HG03442 (cell line): ENCODE results near the gene MLEC.

Source experiments
- ATAC-seq: cut with Tn5 transposase; IDR thresholded peaks from one replicate; pipeline ENCODE4 v1.9.1; 2021; ENCODE audit warnings: mild to moderate bottlenecking, moderate library complexity; ENCODE audit not compliant: unreplicated experiment

The MLEC gene

GRCh38 chr12:120690978-120691377, 4.0 kb downstream of the MLEC start:
- no peak for ATAC-seq

DNA sequence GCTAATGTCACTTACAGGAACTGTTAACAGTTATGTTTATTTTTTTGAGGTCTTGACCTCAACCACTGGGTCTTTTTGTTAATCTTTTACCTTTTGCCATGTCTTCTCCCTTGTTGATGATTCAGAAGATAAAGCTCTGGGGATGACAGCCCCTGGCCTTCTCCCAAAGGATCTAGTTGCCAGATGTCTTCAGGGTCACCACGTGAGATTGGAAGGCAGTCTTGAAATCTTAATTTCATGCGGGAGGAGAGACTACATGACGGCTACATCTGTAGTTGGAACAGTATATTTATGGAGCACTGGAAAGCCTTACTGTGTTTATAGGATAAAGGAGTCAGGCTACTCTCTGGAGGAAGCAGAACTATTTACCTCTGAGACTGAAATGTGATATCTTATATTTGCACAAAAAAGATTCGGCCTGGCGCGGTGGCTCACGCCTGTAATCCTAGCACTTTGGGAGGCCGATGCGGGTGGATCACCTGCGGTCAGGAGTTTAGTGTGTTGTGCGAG, 5.6 kb downstream of the MLEC start:
- no peak for ATAC-seq

DNA sequence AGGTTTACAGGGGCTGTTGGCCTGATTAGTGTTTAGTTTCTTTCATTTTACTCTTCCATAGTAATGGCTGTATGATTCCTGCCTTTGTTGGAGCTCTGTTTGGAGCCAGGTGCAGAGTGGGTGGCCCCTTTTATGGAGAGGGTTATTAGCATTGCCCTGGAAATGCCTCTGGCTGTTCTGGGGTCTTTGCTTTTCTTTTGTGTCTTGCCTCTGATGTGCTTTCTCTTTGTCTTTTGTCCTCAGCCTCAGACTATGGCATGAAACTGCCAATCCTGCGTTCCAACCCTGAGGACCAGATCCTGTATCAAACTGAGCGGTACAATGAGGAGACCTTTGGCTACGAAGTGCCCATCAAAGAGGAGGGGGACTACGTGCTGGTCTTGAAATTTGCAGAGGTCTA, 6.9 kb downstream of the MLEC start:
- ATAC-seq: no peak

DNA sequence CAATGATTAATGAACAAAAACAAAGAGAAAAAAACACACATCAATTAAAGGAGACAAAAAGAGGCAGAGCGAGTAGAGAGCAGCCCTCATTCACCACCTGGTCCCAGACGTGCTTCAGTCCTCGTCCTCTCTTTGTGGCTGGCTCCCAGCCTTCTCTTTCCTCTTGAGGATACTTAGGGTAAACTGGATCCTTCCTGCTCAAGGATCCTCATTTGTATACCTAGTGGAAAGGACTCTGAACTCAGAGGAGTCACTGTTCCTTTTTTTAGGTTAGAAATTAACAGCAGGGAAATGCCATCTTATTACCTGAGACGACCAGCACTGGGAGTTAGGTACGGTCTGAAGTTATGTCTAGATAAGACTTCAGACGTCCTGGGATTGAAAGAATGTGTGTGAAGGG, 9.7 kb downstream of the MLEC start:
- ATAC-seq: no peak

DNA sequence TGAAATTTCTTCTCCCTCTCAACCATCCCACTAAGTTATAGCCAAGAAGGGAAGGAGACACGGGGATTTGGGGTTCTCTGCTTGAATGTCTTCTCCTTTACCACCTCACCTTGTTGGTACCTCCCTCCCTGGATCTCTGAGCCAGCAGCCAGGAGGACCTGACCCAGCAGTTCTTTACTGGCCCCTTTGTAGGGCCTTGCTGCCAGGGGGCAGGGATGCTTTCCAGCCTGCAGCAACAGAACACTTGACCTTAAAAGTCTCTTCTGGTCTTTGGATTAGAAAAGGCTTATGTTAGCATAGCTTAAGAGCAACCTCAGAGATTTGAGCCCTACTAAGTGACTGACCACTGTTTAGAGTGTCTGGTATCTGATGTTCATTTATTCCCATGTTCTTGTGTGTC, 10.4 kb downstream of the MLEC start:
- ATAC-seq: no peak

DNA sequence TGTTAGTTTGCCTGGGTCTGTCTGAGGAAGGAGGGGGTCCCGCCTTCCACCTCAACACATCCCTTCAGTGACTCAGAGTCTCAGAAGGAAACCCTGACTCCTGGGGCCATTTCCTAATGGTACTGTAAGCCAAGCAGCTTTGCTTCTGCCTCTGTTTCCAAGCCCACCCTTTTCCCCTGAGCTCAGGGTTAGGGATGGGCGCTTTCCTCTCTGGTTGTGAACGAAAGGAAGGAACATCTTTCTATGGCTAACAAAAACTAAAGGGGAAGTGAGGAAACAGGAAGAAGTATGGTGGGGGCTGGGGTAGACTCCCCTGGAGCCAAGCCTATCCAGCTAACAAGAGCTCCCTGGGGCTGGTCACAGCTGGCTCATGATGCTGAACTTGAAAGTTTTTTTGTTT, 11.7 kb downstream of the MLEC start:
- ATAC-seq: no peak

GRCh38 chr12:120699553-120699952, 12.6 kb downstream of the MLEC start:
- no peak for ATAC-seq

GRCh38 chr12:120700886-120701285, 13.9 kb downstream of the MLEC start:
- no peak for ATAC-seq

- ATAC-seq: no peak
These were observed 15.7 kb downstream of the MLEC start for GRCh38 chr12:120702637-120703036.

DNA sequence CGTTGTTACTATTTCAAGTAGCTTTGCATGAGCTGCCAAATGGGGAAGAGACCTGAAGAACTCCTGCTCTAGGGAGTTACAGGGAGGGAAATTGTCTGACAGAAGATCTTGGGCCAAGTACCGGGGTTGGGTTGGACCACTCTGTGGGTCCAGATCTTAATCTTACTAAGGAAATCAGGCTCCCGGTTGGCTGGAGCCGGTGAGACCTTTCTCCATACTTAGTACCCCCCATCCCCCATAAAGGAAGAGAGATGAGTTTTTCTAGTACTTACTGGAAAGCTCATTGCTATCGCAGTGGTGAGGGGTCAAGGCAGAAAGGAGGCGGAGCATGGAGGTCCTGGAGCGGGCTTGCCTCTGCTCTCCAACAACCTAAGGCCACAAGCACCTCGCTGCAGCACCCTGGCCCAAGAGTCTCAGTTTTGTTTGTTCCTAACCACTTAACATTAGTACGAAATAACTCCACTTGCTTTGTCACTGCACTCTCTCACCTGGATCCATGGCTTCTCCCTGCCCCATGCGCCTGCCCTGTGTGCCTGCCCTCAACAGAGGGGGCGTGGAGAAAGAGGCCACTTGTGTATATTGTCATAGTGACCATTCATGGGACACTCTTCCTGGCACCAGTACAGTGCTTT, 16.5 kb downstream of the MLEC start:
- no peak for ATAC-seq

- ATAC-seq: no peak
These were observed 18.7 kb downstream of the MLEC start for GRCh38 chr12:120705618-120706017.

- ATAC-seq: no peak
These were observed 19.1 kb downstream of the MLEC start for GRCh38 chr12:120706029-120706428.

- ATAC-seq: no peak
These were observed 21.7 kb downstream of the MLEC start for GRCh38 chr12:120708651-120709050.

DNA sequence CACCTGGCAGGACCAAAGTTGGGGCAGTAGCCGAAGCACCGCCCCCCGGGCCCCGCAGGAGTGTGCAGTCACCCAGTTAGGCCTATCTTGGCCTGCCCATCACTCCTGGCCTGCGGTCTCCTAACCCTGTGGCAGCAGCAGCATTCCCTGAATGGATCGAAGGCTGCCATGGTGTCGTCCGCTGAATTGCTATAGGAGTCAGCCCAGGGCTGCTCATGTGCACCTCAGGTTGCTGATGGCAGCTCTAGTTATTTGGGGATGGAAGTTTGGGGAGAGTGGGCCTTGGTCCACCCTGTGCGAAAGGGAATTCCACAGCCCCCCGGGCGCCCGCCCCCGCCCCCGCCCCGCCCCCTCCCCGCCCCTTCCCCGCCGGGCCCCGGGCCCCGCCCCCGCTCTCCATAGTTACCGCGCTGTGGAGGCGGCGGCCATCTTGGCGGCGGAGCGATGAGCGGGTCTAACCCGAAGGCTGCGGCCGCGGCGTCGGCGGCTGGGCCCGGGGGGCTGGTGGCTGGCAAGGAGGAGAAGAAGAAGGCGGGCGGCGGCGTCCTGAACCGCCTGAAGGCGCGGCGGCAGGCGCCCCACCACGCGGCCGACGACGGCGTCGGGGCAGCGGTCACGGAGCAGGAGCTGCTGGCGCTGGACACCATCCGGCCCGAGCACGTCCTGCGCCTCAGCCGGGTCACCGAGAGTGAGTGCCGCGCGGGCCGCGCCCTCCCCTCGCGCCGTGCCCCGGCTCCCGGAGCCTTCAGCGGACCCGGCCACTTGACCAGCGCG, 23.3 kb downstream of the MLEC start, which contains the start of gene UNC119B:
Gene UNC119B, plus strand, starts transcription at position 428 of the 774 bp plus-strand sequence. Its CDS starts 17 bp downstream, at position 445.
- ATAC-seq: peak; percentile 57

DNA sequence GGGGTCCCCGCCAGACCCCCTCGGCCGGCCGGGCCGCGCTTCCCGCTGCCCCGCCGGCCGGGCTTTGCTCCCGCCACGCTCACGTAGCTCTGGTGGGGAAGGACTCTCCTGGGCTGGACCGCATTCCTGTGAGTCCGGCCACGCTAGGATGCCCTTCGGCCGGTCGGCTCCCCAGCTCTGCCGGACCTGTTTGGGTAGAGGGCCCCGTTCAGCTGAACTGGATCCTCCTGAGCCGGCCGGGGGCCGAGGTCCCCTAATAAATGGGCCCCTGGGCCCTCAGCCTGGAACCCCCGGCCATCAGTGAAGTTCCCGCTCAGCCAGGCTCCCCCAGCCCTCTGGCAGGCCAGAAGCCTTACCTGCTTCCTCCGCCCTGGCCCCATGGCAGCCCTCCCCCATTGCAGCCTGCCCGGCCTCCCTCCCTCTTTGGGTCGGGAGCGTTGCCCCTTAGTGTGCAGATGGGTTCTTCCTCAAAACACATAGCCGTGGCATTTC, 23.9 kb downstream of the MLEC start:
- ATAC-seq: peak; percentile 23

- no peak for ATAC-seq
These were observed 24.5 kb downstream of the MLEC start for GRCh38 chr12:120711411-120711810.

DNA sequence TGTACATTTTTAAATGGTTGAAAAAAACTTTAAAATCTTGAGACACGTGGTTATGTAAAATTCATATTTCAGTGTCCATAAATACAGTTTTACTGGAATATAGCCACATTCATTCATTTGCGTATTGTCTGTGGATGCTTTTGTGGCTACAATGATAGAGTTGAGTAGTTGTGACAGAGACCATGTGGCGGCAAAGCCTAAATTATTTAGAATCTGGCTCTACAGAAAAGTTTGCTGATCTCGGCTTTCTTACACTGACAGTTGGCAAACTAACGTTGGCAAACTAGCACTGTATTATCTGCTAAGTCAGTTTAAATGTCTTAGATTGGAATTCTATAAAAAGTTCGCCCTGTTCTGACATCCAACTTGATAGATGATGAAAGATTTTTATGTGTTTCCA, 25.7 kb downstream of the MLEC start:
- no peak for ATAC-seq

DNA sequence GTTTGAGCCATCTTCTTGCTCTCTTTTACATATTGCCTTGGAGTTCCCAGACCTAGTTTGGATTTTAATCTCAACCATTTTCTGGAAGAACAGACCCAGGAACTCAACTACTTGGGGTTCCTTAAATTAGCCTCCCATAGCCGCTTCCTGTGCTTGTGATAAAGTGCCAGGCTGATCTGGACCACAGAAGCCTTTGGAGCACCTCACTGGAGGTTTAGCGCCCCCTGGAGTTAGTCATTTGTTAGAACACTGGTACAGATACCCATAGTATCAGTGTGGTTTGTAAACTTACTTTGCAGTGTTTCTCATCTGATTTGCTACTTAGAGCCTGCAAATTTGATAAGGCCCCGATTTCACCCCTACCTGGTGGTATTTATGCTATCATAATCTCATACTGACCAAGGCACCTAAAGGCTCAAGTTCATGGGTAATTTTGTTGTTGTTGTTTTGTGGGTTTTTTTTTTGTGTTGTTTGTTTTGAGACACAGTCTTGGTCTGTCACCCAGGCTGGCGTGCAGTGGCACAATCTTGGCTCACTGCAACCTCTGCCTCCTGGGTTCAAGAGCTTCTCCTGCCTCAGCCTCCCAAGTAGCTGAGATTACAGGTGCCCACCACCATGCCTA, 27.0 kb downstream of the MLEC start:
- no peak for ATAC-seq

GRCh38 chr12:120718055-120718454, 31.1 kb downstream of the MLEC start:
- ATAC-seq: no peak

DNA sequence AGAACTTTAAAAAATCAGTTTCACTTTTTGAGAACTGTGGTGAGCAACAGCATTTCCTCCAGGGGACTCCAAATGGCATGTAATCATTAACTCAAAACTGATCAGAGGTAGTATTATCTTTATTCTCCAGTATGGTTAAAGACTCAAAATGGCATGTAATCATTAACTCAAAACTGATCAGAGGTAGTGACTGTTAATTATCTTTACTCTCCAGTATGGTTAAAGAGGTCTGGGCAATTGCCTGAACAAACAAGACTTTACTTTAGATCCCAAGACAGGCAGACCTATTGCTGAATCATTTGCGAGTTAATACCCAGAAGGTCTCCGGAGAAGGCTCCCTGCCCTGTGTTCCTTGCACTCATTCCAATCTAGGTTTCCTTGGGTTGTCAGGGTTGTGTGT, 32.1 kb downstream of the MLEC start:
- ATAC-seq: no peak

DNA sequence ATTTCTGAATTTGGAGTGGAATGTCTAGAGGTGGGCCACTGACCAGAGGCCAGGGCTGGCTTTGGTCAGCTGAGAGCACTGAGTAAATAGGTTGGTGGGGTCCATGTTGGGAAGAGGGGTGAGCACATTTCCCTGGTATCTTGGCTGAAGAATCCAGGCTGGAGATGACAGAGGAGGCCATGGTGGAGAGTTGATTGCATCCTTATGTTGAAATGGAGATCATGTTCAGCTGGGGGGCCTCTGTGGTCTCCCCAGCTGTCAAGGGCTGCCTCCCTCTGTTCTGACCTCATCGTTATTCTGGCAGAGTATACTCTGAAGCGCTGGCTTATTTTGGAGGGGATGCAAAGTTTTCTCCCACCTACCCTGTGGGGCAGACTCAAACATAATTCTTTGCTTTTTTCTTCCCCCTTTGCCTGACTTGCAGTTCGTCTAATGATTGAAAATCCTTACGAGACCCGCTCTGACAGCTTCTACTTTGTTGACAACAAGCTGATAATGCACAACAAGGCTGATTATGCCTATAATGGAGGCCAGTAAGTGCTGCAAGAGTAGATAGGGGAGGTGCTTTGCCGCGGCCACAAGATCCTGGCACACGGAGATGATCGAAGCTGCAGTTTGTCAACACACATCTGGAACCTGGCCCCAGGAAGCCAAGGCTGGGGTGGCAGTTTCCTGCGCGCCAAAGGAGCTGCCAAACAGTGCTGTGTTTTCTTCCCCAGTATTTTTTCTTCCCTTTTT, 32.7 kb downstream of the MLEC start:
- no peak for ATAC-seq
